ENCODE data around the gene DRC7.

Gene DRC7

DNA sequence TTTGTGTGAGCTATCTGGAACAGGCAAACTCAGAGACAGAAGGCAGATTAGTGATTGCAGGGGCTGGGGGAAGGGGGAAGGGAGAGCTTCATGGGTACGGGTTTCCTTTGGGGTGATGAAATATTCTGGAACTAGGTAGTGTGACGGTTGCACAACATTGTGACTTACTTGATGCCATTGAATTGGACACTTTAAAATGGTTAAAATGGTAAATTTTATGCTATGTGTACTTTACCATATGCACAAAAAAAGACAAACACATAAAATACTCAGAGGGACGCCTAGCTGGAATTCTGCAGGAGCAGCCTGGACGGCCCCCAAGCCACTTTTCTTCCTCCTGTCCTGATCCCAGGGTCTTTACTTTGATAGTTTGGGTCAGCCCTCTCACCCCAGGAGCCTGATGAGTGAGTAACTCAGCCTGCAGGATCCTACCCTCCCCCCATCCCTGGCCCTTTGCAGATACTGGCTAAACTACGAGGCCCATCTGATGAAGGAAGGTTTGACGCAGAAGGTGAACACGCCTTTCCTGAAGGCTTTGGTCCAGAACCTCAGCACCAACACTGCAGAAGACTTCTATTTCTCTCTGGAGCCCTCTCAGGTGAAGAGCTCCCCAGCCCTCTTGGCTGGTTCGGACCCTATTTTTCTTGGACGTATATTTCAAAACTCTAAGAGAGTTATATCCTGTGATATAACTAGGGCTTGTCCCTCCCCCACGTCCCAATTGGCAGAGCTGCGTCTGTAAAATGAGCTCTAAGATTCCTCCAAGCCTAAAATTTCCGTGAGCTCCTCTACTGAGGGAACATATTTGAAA, 18.7 kb upstream of the DRC7 start:
- DNase-seq (ENCODE audit: low read depth, low spot score), result no peak

DNA sequence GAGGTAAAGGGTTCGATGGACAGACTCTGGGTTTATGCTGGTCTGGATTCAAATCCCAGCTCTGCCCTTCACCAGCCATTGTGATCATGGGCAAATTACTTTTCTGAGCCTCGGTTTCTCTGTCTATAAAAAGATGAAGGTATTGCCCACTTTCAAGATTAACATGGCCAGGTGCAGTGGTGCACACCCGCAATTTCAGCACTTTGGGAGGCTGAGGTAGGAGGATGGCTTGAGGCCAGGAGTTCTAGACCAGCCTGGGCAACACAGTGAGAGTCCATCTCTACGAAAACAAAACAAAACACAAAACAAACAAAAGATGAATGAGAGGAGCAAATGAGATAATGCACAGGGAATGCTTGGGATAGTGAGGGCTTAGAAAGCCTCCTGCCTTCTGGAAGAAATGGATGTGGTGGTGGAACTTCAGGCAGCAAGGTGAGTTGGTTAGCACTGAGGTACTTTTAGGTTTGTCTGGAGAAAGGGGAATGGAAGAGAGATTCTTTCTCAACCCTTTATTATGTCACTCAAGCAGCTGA, 18.0 kb upstream of the DRC7 start:
- no peak for DNase-seq (ENCODE audit: low read depth, low spot score)

GRCh38 chr16:57677622-57678369, 16.8 kb upstream of the DRC7 start:
- DNase-seq (ENCODE audit: low read depth, low spot score), result no peak

DNA sequence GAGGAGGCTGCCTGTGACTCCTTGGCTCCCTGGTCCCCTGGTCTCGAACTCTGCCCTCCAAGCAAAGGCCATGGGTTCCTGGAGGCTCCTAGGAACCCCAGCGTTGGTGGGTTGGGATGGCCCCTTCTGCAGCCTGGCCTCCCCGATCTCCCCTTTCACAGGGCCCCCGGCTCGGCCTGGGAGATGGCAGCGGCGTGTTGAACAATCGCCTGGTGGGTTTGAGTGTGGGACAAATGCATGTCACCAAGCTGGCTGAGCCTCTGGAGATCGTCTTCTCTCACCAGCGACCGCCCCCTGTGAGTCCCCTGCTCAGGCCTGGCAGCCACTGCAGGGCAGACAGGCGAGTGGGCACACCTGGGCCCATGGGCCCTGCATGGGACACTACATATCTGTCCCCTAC, 15.6 kb upstream of the DRC7 start:
- DNase-seq (ENCODE audit: low read depth, low spot score), result no peak

GRCh38 chr16:57679767-57680482, 14.7 kb upstream of the DRC7 start:
- DNase-seq (ENCODE audit: low read depth, low spot score), result no peak

GRCh38 chr16:57680842-57681375, 13.7 kb upstream of the DRC7 start:
- no peak for DNase-seq (ENCODE audit: low read depth, low spot score)

GRCh38 chr16:57681950-57682728, 12.5 kb upstream of the DRC7 start:
- no peak for DNase-seq (ENCODE audit: low read depth, low spot score)

GRCh38 chr16:57682809-57683635, 11.6 kb upstream of the DRC7 start:
- no peak for DNase-seq (ENCODE audit: low read depth, low spot score)

GRCh38 chr16:57683636-57684545, 10.7 kb upstream of the DRC7 start:
- no peak for DNase-seq (ENCODE audit: low read depth, low spot score)

- no peak for DNase-seq (ENCODE audit: low read depth, low spot score)
These were observed 9.8 kb upstream of the DRC7 start for GRCh38 chr16:57684626-57685358.

DNA sequence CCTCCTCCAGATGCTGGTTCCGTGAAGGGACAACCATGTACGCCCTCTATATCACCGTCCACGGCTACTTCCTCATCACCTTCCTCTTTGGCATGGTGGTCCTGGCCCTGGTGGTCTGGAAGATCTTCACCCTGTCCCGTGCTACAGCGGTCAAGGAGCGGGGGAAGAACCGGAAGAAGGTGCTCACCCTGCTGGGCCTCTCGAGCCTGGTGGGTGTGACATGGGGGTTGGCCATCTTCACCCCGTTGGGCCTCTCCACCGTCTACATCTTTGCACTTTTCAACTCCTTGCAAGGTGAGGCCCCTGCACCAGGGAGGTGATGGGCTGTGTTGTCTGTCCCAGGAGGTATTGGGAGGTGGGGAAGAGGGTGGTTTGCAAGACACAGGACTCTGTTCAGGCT, 9.0 kb upstream of the DRC7 start:
- DNase-seq (ENCODE audit: low read depth, low spot score), result no peak

DNA sequence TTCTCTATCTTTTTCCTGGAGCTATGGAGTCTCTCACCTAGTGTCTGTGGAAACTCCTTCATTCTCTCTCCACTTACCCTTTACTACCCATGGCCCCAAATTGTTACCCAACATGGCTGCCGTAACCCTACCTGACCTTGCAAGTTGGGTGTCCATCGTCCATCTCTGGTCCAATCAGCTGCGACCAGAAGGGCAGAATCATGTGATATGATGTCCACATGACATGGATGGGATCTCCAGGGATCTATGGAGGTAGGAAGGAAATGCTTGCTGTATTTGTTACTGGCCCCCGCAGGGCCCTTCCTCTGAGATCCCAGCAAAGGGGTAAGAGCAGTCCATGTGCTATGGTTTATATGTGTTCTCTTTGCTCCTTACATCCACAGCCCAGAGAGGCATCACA, 8.0 kb upstream of the DRC7 start:
- no peak for DNase-seq (ENCODE audit: low read depth, low spot score)

DNA sequence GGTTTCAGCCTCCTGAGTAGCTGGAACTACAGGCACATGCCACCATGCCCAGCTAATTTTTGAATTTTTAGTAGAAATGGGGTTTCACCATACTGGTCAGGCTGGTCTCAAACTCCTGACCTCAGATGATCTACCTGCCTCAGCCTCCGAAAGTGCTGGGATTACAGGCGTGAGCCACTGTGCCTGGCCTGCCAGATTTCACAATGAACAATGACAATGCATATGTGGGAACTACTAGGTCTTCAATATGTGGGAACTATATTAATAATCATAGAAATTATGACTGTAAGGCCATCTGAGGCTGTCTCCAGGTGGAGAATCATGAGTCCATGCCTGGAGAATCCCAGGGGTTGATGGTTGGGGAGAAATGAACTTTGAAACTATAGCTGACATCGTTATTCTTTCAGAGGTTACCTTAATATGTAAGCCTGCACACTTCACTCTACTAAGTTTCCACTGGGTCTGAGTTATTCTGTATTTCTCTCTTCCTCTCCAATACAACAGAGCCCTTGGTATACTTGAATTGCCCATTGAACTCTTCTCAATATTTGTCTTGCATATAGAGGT, 7.2 kb upstream of the DRC7 start:
- no peak for DNase-seq (ENCODE audit: low read depth, low spot score)

DNA sequence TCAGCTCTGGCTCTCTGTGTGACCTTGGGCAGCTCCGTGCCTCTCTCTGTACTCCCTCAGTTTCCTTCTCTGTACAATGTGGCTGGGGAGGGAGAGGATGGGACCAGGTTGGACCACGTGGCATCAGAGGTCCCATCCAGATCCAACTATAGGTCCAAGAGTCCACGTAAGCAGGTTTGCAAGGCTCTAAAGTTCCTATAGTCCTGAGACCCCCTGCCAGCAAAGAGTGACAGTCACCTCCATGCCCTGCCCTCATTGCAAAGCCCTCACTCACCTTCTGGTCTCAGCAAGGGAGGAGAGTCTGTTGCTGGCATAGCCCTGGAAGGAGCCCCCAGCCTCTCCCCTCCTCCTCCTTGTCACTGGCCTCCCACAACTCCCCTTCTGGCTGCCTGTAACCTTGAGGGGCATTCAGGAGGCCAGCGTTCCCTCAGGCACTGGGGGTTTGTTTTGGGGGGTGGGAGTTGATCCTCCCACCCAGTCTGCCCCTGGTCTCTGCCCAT, 6.1 kb upstream of the DRC7 start:
- DNase-seq (ENCODE audit: low read depth, low spot score), result no peak

GRCh38 chr16:57688987-57689761, 5.4 kb upstream of the DRC7 start:
- DNase-seq (ENCODE audit: low read depth, low spot score), result no peak

- DNase-seq (ENCODE audit: low read depth, low spot score), result no peak
These were observed 4.6 kb upstream of the DRC7 start for GRCh38 chr16:57689762-57690558.
